Mesenchymal stem cell (in vitro differentiated cells and primary cell): ENCODE data around the gene RFX1.

Experiments
- DNase-seq: peaks from one replicate; pipeline ENCODE4 v3.0.0-alpha.2; 2013
- H2AFZ ChIP-seq: one replicate; pipeline ENCODE4 v1.6.1; 2013; ENCODE audit warnings: low read depth, mild to moderate bottlenecking, control low read depth, inconsistent platforms, low read length, moderate library complexity
- H2AK5ac ChIP-seq: 2 replicates; pipeline ENCODE4 v1.6.1; 2013; ENCODE audit warnings: low read length, moderate library complexity, mild to moderate bottlenecking, inconsistent platforms; ENCODE audit not compliant: severe bottlenecking
- H2BK120ac ChIP-seq: one replicate; pipeline ENCODE4 v1.6.1; 2013; ENCODE audit warnings: low read depth, mild to moderate bottlenecking, inconsistent platforms, low read length, moderate library complexity
- H2BK12ac ChIP-seq, 2 experiments: one replicate each; pipeline ENCODE4 v1.6.1; 2013; ENCODE audit warnings: inconsistent platforms in 2 of 2, low read length in 2 of 2, mild to moderate bottlenecking in 2 of 2, moderate library complexity in 2 of 2, control low read depth in 1 of 2
- H2BK15ac ChIP-seq: one replicate; pipeline ENCODE4 v1.6.1; 2013; ENCODE audit warnings: mild to moderate bottlenecking, low read depth, inconsistent platforms; ENCODE audit not compliant: poor library complexity, severe bottlenecking
- H2BK5ac ChIP-seq: 2 replicates; pipeline ENCODE4 v1.6.1; 2013; ENCODE audit warnings: low read depth, mild to moderate bottlenecking, low read length, control low read depth, inconsistent platforms; ENCODE audit not compliant: poor library complexity, severe bottlenecking
- H3K14ac ChIP-seq, 2 experiments: one replicate each; pipeline ENCODE4 v1.6.1; 2013; ENCODE audit warnings: inconsistent platforms in 2 of 2, low read length in 2 of 2, control low read depth in 1 of 2, mild to moderate bottlenecking in 1 of 2, moderate library complexity in 1 of 2
- H3K18ac ChIP-seq, 2 experiments: one replicate each; pipeline ENCODE4 v1.6.1; 2013; ENCODE audit warnings: inconsistent platforms in 2 of 2, low read length in 2 of 2, control low read depth in 1 of 2, low read depth in 1 of 2, mild to moderate bottlenecking in 1 of 2
- H3K23ac ChIP-seq, 2 experiments: one replicate each; pipeline ENCODE4 v1.6.1; 2013; ENCODE audit warnings: inconsistent platforms in 2 of 2, low read length in 2 of 2, mild to moderate bottlenecking in 2 of 2, moderate library complexity in 2 of 2, control low read depth in 1 of 2
- H3K27ac ChIP-seq: 2 replicates; pipeline ENCODE4 v1.5.1; 2013; ENCODE audit warnings: mild to moderate bottlenecking, moderate library complexity, low read length, control low read depth, inconsistent platforms; ENCODE audit not compliant: poor library complexity, severe bottlenecking
- H3K27me3 ChIP-seq, 2 experiments: 2 replicates each; pipeline versions ENCODE4 v1.6.1 to v1.7.0; 2013; ENCODE audit warnings: low read length in 2 of 2, mild to moderate bottlenecking in 2 of 2, moderate library complexity in 2 of 2, control low read depth in 1 of 2, inconsistent platforms in 1 of 2; ENCODE audit not compliant: control insufficient read depth in 1 of 2, insufficient read depth in 1 of 2
- H3K36me3 ChIP-seq, 2 experiments: 2 replicates each; pipeline versions ENCODE4 v1.6.1 to v1.7.0; 2013; ENCODE audit warnings: low read length in 2 of 2, control low read depth in 1 of 2, inconsistent platforms in 1 of 2, low read depth in 1 of 2, mild to moderate bottlenecking in 1 of 2; ENCODE audit not compliant: insufficient read depth in 2 of 2, control insufficient read depth in 1 of 2
- H3K4ac ChIP-seq, 2 experiments: one replicate each; pipeline ENCODE4 v1.6.1; 2013; ENCODE audit warnings: inconsistent platforms in 2 of 2, low read length in 2 of 2, mild to moderate bottlenecking in 2 of 2, moderate library complexity in 2 of 2, control low read depth in 1 of 2, low read depth in 1 of 2
- H3K4me1 ChIP-seq: 2 replicates; pipeline ENCODE4 v1.6.1; 2013; ENCODE audit warnings: low read depth, low read length, control low read depth; ENCODE audit not compliant: control insufficient read depth, insufficient read depth
- H3K4me2 ChIP-seq: 2 replicates; pipeline ENCODE4 v1.6.1; 2013; ENCODE audit warnings: low read length, mild to moderate bottlenecking, inconsistent platforms; ENCODE audit not compliant: poor library complexity, severe bottlenecking
- H3K4me3 ChIP-seq, 2 experiments: 2 replicates each; pipeline versions ENCODE4 v1.5.1 to v1.7.0; 2013; ENCODE audit warnings: low read length in 2 of 2, mild to moderate bottlenecking in 2 of 2, control low read depth in 1 of 2, low read depth in 1 of 2; ENCODE audit not compliant: insufficient read depth in 1 of 2
- H3K79me1 ChIP-seq: replicated peaks from 2 replicates; pipeline ENCODE4 v1.6.1; 2013; ENCODE audit warnings: mild to moderate bottlenecking, control low read depth, low read length, inconsistent platforms; ENCODE audit not compliant: poor library complexity, severe bottlenecking
- H3K9ac ChIP-seq: 2 replicates; pipeline ENCODE4 v1.7.0; 2013; ENCODE audit warnings: mild to moderate bottlenecking, low read length, moderate library complexity
- H3K9me3 ChIP-seq: 2 replicates; pipeline ENCODE4 v1.7.0; 2013; ENCODE audit warnings: mild to moderate bottlenecking, low read length; ENCODE audit not compliant: control insufficient read depth
- H4K8ac ChIP-seq: one replicate; pipeline ENCODE4 v1.6.1; 2013; ENCODE audit warnings: inconsistent platforms, mild to moderate bottlenecking, low read length, moderate library complexity
- H4K91ac ChIP-seq: one replicate; pipeline ENCODE4 v1.6.1; 2013; ENCODE audit warnings: mild to moderate bottlenecking, low read length, inconsistent platforms
- WGBS: methylation state at CpG from one replicate; pipeline ENCODE4 v1.1.7; 2013; ENCODE audit warnings: mixed read lengths; 5-methylcytosine and 5-hydroxymethylcytosine counted together

The RFX1 gene

DNA sequence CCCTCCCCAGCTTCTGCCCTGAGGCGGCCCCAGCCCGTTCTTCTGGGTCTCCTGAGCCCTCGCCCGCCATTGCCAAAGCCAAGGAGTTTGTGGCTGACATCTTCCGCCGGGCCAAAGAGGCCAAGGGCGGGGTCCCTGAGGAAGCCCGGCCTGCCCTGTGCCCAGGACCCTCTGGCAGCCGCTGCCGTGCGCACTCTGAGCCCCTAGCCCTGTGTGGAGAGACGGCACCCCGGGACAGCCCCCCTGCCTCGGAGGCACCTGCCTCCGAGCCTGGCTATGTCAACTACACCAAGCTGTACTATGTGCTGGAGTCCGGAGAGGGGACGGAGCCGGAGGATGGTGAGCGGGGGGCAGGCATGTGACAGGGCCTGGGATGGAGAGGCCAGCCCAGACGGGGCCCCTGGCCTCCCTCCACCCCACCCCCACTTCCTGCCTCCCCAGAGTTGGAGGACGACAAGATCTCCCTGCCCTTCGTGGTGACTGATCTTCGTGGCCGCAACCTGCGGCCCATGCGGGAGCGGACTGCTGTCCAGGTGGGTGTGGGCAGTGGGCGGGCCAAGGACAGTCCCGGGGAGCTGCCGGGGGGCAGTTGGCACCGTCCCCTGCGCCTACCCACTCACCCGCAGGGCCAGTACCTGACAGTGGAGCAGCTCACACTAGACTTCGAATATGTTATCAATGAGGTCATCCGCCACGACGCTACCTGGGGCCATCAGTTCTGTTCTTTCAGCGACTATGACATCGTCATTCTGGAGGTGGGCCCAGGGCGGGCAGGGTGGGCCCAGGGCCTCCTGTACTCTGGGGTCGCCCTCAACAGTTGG lies 46.8 kb downstream of the RFX1 start:
- H3K14ac ChIP-seq: no peak overlapping the region
- H4K91ac ChIP-seq: no peak overlapping the region
- H2BK120ac ChIP-seq: no peak overlapping the region
- H3K4ac ChIP-seq: no peak overlapping the region
- no peak overlapping the region for H3K9ac ChIP-seq
- H3K4me2 ChIP-seq: no peak overlapping the region
- H3K18ac ChIP-seq: no peak overlapping the region
- H2AFZ ChIP-seq: no peak overlapping the region
- no peak overlapping the region for H2BK15ac ChIP-seq
- H2BK12ac ChIP-seq: no peak overlapping the region
- H3K23ac ChIP-seq: no peak overlapping the region
- no peak overlapping the region for H2AK5ac ChIP-seq
- H3K9me3 ChIP-seq: no peaks in the 10 kb centered on the region
- no peaks in the 10 kb centered on the region for H3K27me3 ChIP-seq
- no peak overlapping the region for H4K8ac ChIP-seq
- H3K79me1 ChIP-seq: peaks cover 35% of the 10 kb centered on the region
- H3K36me3 ChIP-seq: peaks cover 56 to 88% of the 10 kb centered on the region in 2 experiments
- no peak overlapping the region for H2BK5ac ChIP-seq
- 94% methylated on average over 41 of the region's 41 CpGs for WGBS
- no peak for DNase-seq
- no peak overlapping the region for H3K27ac ChIP-seq
- no peak overlapping the region for H3K4me3 ChIP-seq
- H3K4me1 ChIP-seq: peaks cover 26% of the 10 kb centered on the region

DNA sequence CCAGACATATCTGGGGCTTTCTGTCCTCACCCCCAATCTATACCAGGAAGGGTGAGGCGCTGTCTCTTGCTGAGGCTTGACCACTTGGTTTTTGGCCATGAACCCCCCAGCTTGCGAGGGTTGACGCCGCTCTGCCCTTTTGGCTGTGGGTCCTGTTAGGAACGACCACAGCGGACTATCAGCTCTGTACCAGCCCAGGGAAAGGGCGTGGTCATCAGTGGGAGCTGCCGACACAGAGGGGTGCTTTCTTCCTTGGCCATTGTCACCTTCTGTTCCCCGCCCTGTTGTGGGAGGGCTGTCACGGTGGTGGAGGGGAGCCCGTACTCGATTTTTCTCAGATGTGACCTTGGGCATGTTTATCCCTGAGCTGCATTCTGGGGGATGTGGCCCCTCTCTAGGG lies 48.1 kb downstream of the RFX1 start:
- Histone ChIP-seq H3K79me1 (peaks cover 43% of the 10 kb centered on the region), H3K27me3 (no peaks in the 10 kb centered on the region)

DNA sequence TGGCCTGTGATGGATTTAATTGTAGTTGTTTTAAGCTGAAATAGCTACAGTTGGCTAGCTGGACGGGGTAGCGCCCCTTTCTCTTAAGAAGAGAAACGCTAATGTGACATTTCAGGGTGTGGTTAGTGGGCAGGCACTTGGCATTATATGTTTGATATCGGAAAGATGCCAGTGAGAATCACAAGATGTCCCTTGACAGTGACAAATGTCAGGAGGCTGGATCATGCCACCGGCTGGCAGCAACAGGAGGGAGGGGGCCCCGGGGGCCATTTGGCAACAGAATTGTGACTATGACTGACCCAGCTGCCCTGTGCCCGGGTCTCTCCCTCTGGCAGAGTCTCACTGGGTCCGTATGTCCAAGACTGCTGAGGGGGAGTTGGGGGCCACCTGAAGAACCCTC lies 49.1 kb downstream of the RFX1 start:
- H2BK5ac ChIP-seq: no peak overlapping the region
- no peak overlapping the region for H4K91ac ChIP-seq
- H3K4me1 ChIP-seq: peaks cover 23% of the 10 kb centered on the region
- H3K9ac ChIP-seq: no peak overlapping the region
- H3K4ac ChIP-seq: no peak overlapping the region
- H2BK120ac ChIP-seq: no peak overlapping the region
- no peak overlapping the region for H3K14ac ChIP-seq
- no peak overlapping the region for H3K23ac ChIP-seq
- no peak overlapping the region for H2BK12ac ChIP-seq
- H3K27me3 ChIP-seq: no peaks in the 10 kb centered on the region
- H3K9me3 ChIP-seq: no peaks in the 10 kb centered on the region
- H3K27ac ChIP-seq: no peak overlapping the region
- no peak overlapping the region for H2AFZ ChIP-seq
- H3K4me3 ChIP-seq: no peak overlapping the region
- no peak overlapping the region for H3K18ac ChIP-seq
- H2BK15ac ChIP-seq: no peak overlapping the region
- no peak overlapping the region for H2AK5ac ChIP-seq
- peaks cover 45% of the 10 kb centered on the region for H3K79me1 ChIP-seq
- peaks cover 56 to 78% of the 10 kb centered on the region in 2 experiments for H3K36me3 ChIP-seq
- WGBS: 94% methylated on average over 8 of the region's 8 CpGs
- no peak for DNase-seq
- H3K4me2 ChIP-seq: no peak overlapping the region
- H4K8ac ChIP-seq: no peak overlapping the region

More for the DNA sequence above, 48.1 kb downstream of the RFX1 start:
- Histone ChIP-seq H3K4me3 (no peak overlapping the region), H4K91ac (no peak overlapping the region), H3K4me2 (no peak overlapping the region), H3K4me1 (peaks cover 30% of the 10 kb centered on the region), H3K9me3 (no peaks in the 10 kb centered on the region), H4K8ac (no peak overlapping the region), H3K4ac (no peak overlapping the region), H2AFZ (no peak overlapping the region), H3K18ac (no peak overlapping the region), H2BK12ac (no peak overlapping the region), H2BK15ac (no peak overlapping the region), H3K36me3 (peaks cover 56 to 85% of the 10 kb centered on the region in 2 experiments), H2BK120ac (no peak overlapping the region), H2AK5ac (no peak overlapping the region), H3K23ac (no peak overlapping the region), H3K9ac (no peak overlapping the region), H3K14ac (no peak overlapping the region), H2BK5ac (no peak overlapping the region), H3K27ac (no peak overlapping the region)
- 95% methylated on average over 12 of the region's 12 CpGs for WGBS
- no peak for DNase-seq

DNA sequence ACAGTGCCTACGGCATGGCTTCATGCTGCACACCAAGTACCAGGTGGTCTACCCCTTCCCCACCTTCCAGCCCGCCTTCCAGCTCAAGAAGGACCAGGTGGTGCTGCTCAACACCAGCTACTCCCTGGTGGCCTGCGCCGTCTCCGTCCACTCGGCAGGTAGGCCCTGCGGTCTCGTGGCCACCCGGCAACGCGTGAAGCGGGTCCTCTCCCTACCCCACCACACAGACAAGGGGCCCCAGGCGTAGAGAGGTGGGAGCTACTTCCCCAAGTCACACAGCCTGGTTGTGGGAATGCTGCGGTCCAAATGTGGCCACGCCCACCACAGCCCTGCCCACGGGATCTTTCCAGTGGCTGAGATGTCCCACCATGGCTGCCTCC lies 49.8 kb downstream of the RFX1 start:
- no peaks in the 10 kb centered on the region for H3K9me3 ChIP-seq
- WGBS: 97% methylated on average over 16 of the region's 16 CpGs
- no peak for DNase-seq

More for the DNA sequence above, 49.8 kb downstream of the RFX1 start:
- Histone ChIP-seq H3K36me3 (peaks cover 56 to 71% of the 10 kb centered on the region in 2 experiments), H2AFZ (no peak overlapping the region), H3K27ac (no peak overlapping the region), H3K4ac (no peak overlapping the region), H3K18ac (no peak overlapping the region), H2BK12ac (no peak overlapping the region), H3K9ac (no peak overlapping the region), H2AK5ac (no peak overlapping the region), H3K23ac (no peak overlapping the region), H4K91ac (no peak overlapping the region), H2BK5ac (no peak overlapping the region), H3K4me1 (peaks cover 19% of the 10 kb centered on the region), H3K27me3 (no peaks in the 10 kb centered on the region), H2BK120ac (no peak overlapping the region), H2BK15ac (no peak overlapping the region), H3K79me1 (peaks cover 45% of the 10 kb centered on the region), H3K4me3 (no peak overlapping the region), H4K8ac (no peak overlapping the region), H3K14ac (no peak overlapping the region), H3K4me2 (no peak overlapping the region)
